NCI-H2196 treated with DMSO at 0.1 percent for 48 hours (cell line): ENCODE results near the gene TTPAL.
"Not testable (repeated sequence)": the region's sequence is repeated elsewhere in the genome, so short reads cannot be mapped to it uniquely, and the experiment has no call there.

Experiments
- DNase-seq: peaks from one replicate; lab custom pipeline; 2025; ENCODE audit not compliant: unreplicated experiment; lab: John Stamatoyannopoulos, UW

The TTPAL gene

DNA sequence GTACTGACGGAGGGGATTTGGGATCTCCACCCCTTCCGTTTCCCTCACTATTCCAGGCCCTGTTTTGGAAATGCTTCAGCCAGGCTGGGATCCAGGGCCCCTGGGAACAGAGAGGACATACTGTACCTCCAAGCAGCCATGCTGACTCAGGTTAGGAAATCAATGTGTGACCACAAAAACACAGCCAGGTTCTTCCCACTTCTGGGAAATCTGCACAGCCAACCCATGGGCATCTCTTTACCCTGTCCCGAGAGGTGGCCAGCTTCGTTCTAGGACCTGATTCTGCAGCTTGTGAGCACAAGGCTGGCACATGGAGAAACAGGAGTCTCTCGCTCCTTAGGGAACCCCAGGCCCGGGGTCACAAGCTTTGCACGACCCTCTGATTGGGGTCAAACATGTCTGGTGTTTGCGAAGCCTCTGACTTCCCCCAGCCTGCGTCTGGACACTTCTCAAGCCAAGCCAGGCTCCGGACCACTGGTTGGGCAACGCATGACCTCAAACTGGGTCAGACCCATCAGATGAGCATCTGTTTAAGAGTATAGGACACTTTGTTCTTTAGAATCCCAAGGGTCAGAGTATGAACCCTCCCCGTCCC lies 8.3 kb upstream of the TTPAL start:
- DNase-seq: no peak

DNA sequence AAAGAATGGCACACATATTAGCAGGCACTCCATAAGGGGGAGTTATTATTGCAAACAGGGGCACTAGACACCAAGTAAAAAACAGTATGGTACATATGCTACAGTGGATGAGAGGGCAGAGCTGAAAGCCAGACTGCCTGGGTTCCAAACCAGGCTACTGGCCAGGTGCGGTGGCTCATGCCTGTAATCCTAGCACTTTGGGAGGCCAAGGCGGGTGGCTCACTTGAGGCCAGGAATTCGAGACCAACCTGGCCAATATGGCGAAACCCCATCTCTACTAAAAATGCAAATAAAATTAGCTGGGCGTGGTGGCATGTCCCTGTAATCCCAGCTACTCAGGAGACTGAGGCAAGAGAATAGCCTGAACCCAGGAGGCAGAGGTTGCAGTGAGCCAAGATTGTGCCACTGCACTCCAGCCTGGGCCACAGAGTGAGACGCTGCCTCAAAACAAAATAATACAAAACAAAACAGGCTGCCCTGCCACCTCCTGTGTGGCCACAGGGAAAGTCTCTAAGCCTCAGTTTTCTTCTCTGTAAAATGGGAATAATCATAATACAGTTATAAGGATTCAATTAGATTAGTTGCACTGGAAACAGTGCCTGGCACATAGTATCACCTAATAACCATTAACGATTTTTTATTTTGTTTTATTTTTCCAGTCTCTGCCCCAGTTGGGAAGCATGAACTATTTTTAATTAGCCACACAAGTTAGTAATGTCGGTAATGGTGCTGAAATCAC lies 7.5 kb upstream of the TTPAL start:
- DNase-seq: no peak

DNA sequence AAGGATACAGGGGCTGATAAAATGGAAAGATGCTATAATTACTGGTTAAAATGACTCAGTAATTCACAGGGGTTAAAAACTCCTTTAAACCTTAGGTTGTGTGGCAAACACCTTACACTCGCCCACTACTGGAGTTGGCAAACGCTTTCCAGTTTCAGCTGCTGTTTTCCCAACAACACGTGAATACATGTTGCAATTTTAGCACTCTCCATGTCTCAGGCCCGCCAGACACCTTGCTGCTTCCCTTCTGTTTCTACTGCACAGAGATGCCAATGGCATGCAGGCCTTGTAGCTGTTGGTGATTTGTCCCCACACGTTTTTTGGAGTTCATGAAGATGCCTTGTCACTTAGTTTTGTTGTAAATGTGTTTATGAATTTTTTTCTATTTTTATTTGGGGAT lies 5.3 kb upstream of the TTPAL start:
- DNase-seq: no peak

DNA sequence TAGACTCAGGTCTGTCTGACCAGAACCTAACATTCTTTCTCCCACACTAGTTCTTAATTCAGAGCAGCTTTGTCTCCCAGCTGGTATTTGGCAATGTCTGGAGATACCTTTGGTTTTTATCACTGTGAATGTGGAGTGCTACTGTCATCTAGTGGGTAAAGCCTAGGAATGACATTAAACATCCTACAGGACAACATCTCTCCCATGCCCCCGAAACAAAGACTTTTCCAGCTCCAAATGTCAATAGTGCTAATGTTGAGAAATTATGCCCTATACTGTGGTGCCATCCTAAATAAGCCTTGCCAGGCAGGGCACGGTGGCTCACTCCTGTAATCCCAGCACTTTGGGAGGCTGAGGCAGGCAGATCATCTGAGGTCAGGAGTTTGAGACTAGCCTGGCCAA lies 4.2 kb upstream of the TTPAL start:
- DNase-seq: no peak

DNA sequence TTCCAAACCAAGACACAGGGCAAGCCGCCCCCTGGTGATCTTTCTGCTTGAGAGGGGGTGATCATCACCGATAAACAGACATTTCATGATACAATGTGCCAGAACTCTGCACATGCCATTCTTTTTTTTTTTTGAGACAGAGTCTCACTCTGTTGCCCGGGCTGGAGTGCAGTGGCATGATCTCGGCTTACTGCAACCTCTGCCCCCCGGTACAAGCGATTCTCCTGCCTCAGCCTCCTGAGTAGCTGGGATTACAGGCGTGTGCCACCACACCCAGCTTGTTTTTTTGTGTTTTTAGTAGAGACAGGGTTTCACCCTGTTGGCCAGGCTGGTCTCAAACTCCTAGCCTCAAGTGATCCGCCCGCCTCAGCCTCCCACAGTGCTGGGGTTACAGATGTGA lies 3.4 kb upstream of the TTPAL start:
- not testable (repeated sequence) for DNase-seq

DNA sequence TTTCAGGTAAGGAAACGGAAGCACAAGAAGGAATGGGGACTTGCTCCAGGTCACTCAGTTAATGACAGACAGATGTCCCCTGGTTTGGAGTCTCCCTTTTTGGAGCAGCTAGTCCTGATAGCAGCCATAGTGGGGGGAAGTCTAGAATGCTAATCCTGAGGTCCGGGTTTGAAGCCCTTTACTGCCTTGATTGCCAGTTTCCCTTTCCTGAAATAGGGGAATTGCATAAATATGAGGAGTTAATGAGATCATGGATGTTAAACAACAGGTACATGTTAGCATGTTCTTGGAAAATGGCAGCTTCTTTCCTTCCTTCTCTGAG lies 341 bp upstream of the TTPAL start:
- no peak for DNase-seq

DNA sequence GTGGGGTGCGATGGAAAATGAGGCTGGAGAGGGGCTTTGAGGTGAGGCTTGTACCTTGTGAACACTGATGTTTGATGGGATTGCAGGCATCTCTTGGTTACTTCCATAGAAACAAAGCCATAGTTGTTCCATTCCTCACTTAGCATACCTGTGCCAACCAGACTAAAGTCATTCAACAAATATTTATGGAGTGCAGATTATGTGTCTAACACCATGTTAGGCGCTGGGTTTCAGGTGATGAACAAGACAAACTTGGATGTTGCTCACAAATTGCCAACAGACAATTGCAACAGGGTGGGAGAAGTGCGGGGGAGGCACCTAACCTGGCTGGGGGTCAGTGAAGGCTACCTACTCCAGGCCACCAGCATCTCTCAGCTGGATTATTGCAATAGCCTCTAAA lies 1.5 kb downstream of the TTPAL start:
- no peak for DNase-seq

DNA sequence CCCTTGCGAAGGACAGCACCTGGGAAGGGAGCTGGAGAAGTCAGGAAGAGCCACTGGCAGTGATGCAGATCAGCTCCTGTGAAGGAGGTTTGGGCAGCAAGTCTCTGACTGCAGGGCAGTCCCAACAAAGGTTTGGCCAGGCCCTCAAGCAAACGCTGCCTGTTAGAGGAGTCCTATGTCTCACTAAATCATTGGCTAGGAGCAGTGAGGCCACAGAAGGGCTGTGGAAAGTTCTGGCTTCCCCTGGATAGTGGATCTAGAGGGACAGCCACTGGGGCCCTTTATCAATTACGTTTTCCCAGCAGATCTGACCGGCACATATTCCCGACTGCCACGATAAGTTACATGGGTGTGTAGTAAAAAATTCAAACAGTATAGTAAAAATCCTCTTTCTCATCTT lies 2.5 kb downstream of the TTPAL start:
- no peak for DNase-seq

DNA sequence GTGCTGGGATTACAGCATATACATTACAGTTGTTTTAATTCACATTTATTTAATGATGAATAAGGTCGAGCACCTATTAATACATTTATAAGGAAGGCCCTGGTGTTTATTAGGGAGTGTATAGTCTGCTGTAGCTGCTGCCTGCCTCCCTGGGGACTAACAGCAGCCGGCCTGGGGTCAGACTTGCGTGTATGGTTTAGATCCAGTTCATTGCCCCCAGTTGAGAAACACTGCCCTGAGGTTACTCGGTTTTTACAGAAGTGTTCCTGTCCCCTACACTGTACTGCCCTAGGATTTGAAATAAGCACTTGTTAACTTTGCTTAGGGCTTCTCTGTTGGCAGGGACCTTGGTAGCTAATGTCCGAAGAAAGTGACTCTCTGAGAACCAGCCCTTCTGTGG lies 4.0 kb downstream of the TTPAL start:
- DNase-seq: no peak

DNA sequence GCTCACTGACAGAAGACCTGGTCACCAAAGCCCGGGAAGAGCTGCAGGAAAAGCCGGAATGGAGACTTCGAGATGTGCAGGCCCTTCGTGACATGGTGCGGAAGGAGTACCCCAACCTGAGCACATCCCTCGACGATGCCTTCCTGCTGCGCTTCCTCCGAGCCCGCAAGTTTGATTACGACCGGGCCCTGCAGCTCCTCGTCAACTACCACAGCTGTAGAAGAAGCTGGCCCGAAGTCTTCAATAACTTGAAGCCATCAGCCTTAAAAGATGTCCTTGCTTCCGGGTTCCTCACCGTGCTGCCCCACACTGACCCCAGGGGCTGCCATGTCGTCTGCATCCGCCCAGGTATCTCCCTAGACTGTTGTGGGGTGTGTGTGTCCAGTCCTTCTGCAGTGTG lies 4.4 kb downstream of the TTPAL start:
- no peak for DNase-seq

DNA sequence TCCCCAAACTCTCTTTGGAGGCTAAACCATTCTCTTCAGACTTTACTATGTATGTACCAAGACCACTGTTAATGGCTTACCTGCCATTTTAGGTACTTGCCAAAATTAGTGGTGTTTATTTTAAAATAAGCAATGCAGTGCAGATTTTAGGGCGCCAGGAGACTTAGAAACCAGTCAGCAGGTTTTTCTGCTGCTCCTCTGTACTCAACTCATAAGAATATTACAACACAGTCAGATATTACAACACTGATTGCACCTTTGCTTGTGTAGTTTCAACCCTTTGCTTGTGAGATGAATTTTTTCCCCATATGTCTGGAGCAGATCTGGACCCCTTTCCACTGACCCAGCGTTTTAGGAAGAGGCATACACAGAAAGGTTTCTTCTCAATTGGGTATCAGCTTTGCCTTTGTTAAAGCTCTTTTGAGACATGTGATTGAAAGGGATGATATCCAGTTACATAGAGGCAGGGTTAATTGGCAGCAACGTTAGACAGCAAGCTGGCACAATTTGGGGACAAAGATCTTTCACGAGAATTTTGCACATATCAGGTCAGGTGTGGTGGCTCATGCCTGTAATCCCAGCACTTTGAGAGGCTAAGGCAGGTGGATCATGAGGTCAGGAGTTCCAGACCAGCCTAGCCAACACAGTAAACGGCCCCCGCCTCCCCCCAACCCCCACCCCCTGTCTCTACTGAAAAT lies 6.2 kb downstream of the TTPAL start:
- no peak for DNase-seq

DNA sequence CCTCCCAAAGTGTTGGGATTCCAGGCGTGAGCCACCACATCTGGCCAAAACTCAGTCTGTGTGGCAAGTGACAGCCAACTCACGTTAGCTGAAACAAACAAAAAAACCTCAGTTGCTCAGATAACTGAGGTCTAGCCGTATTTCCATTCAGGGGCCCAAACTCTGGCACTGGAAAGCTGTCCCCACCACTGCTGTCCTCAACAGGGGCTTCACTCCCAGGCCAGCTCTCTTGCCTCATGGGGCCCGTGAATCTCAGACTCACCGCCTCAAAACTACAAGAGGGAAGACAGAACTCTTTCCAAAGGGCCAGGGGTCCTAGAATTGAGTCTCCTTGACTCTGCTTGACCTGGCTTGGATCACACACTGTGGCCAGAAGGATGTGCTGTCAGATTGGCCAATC lies 7.4 kb downstream of the TTPAL start:
- no peak for DNase-seq

DNA sequence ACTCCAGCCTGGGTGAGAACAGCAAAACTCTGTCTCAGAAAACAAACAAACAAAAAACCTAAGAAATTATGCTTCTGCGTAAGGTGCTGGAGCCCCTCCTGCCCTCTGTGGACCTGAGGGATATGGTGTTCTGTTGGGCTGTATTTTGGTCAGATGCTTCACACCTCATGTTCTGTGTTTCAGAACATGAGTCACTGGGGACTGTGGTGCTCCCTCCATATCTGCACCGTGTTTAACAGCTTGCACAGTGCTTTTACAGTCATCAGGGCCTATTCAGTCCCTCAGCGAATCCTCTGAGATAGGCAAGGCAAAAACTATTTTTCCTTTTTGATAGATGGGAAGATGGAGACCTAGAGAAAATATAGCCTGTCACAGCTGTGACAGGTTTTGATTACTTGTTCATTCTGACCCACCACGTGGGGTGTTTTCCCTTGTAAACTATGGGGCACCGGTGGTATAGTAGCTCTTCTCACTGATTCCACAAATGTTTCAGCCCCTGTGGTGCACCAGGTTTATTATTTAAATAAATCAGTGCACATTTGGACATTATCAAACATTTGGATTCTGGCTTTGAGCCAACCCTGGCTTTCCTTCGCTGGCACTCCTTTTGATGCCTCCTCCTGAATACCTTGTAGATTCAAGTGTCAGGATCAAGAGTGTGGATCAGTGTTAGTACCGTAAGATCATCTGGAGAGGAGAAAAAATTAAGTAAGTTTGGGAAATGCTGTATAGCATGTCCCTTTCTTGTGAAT lies 9.6 kb downstream of the TTPAL start:
- DNase-seq: no peak

DNA sequence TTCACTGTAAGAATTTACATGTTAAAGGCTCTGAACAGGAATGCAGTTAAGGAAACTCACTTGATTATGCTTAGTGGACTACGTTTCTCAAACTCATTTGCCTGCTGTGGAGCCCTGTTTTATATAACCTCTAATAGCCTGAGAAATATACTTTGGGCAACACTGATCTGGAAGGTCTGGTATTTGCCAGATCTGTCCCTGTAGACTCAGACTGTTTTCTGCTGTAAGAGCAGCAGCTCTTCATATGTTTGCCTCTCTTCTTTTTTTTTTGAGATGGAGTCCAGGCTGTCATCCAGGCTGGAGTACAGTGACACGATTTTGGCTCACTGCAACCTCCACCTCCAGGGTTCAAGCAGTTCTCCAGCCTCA lies 10.1 kb downstream of the TTPAL start:
- no peak for DNase-seq

DNA sequence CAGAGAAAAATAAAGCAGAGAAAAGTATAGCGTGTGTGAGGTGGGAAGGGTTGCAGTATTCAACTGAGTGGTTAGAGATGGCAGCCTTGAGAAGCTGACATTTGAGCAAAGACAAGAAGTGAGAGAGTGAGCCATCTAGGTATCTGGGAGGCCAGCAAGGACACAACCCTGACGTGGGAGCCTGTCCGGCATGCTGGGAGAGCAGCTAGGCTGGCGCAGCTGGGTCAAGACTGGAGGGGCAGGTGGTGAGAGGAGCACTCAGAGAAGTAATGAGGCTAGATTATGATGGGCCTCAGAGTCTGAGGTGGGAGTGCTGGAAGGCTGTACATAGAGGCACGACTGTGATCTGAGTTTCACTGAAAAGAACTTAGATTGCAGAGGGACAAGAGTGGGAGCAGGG lies 12.9 kb downstream of the TTPAL start:
- DNase-seq: no peak

DNA sequence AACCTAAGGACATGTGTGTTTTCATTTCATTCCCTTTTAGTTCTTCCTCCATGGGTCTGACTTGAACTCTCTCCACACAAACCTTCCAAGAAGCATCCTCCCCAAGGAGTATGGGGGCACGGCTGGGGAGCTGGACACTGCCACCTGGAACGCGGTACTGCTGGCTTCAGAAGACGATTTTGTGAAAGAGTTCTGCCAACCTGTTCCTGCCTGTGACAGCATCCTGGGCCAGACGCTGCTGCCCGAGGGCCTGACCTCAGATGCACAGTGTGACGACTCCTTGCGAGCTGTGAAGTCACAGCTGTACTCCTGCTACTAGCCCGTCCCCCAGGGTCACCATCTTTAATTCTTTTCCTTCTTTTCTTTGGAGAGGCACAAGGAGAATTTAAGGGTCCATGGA lies 13.5 kb downstream of the TTPAL start:
- DNase-seq: no peak

DNA sequence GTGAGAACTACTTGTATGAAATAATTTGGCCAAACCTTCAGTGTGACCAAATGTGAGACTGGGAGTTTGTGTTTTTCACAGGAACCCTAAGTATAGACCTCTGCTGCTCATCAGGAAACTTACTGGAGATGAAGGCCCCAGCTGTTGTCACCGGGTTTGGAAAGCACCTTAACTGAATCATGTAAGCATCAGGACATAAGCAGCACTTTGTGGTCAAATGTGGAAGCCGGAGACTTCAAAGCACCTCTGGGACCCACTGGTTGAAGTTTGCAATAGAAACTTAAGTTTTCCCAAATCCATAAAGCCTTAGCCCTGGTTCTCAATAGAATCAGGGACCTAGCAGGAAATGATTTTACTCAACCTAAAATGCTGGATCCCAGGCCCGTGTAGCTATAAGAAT lies 14.3 kb downstream of the TTPAL start:
- no peak for DNase-seq

DNA sequence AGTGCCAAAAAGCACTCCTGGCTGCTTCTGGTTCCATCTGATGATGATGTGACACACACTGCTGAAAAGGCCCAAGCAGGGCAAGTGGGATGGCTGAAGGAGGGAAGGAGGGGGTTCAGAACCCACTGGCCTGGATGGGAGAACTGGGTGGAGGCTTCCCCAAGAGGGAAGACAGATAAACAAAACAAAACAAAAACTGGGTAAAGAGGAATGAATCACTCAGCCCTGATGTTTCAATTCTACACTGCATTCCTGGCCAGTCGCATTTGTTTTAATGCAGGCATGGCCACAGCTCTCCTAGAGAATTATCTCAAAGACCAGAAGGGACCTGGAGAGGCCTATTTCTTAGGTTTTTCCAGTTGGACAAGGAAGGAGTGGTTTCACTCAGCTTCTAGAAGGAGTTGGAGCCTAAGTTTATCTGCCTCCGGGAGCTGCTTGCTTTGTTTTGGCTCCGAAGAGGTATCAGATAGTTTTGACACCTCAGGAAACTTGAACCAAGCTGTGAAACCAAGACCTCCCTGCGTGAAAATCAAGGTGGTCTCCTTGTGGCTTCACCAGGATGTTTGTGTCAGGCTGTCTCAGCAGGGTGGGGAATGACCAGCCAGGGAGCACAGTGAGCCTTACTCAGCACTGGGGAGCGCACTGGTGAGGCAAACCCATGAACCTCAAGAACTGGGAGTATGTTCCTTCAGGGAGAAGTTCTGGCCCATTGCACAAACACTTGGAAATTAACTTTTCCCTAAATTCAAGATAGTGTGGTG lies 16.1 kb downstream of the TTPAL start:
- DNase-seq: no peak

DNA sequence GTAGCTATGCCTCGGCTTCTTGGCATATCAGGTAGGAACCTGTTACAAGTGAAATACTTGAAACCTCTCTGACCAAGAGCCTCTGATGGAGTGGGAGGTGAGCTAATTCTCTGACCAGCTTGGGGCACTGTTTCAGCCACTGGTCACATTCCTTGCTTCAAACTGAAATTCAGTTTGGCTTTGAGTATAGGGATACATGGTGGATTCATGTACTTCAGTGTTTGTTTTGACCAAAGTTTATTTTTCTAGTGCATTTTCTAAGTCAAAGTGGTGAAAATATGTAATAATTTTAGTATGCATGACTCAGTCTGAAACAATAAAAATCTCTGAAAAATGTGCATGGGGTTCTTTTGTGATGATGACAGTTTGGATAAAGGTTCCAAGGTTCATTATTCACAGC lies 18.6 kb downstream of the TTPAL start:
- no peak for DNase-seq

DNA sequence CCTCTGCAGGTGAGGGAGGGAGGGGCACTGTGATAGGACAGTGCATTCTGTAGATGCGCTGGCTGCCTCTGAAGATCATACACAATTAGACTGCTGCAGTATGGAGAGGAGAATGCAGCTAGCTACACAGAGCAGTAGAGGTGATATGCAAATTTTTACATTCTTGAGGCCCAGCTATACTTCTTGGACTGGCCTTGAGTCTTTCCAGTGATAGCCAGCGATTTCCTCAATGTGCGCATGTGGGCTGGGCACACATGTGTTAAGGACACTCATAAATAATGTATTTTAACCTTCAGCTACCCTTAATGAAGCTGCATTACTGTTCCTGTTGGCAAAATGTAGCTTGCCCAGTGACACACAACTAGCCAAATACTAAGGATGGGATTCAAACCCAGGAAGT lies 19.0 kb downstream of the TTPAL start:
- no peak for DNase-seq

DNA sequence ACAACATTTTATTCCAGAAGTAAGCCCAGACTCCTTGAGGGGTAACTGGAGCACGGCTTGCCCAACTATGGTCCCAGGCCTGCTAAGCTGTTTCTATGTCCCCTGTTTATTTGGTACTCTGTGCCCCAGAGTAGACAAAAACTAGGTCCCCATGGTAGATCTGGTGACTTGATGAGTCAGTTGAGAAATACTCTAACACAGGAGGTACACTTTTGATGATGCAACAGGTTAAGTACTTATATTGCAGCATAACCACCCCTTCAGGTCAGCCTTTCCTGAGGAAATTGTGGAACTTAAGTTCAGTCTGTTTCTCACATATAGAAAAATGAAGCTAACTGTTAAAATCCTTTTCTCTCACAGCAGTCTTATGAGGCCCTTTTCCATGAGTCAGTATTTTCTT lies 19.6 kb downstream of the TTPAL start:
- no peak for DNase-seq
